NOMO-1 treated with dmso at 0.1 percent for 144 hours (cell line): ENCODE data around the gene NINJ2.
"Not testable (repeated sequence)": the region's sequence is repeated elsewhere in the genome, so short reads cannot be mapped to it uniquely, and the experiment has no call there.

Experiments
- DNase-seq: peaks from one replicate; lab custom pipeline; 2025; ENCODE audit not compliant: unreplicated experiment; lab: John Stamatoyannopoulos, UW

NINJ2 gene

GRCh38 chr12:588024-588322, 75.3 kb downstream of the NINJ2 start:
- DNase-seq, result no peak

GRCh38 chr12:587132-588023, 75.9 kb downstream of the NINJ2 start:
- no peak for DNase-seq

GRCh38 chr12:586318-587071, 76.8 kb downstream of the NINJ2 start:
- no peak for DNase-seq

- DNase-seq, result no peak
Measured at GRCh38 chr12:585062-586061, 77.9 kb downstream of the NINJ2 start.

- no peak for DNase-seq
Measured at GRCh38 chr12:583251-583869, 79.9 kb downstream of the NINJ2 start.

GRCh38 chr12:581746-582145, 81.5 kb downstream of the NINJ2 start:
- no peak for DNase-seq

GRCh38 chr12:581321-581720, 81.9 kb downstream of the NINJ2 start:
- DNase-seq, result no peak

GRCh38 chr12:580813-581212, 82.4 kb downstream of the NINJ2 start:
- no peak for DNase-seq

GRCh38 chr12:579420-580110, 83.7 kb downstream of the NINJ2 start:
- no peak for DNase-seq

- no peak for DNase-seq
Measured at GRCh38 chr12:578748-579419, 84.4 kb downstream of the NINJ2 start.

- DNase-seq, result not testable (repeated sequence)
Measured at GRCh38 chr12:577994-578747, 85.1 kb downstream of the NINJ2 start.

- no peak for DNase-seq
Measured at GRCh38 chr12:576615-577110, 86.6 kb downstream of the NINJ2 start.

GRCh38 chr12:575948-576614, 87.2 kb downstream of the NINJ2 start:
- peak; percentile 92 for DNase-seq

GRCh38 chr12:575129-575502, 88.1 kb downstream of the NINJ2 start:
- no peak for DNase-seq

- DNase-seq, result no peak
Measured at GRCh38 chr12:574475-575128, 88.6 kb downstream of the NINJ2 start.

- no peak for DNase-seq
Measured at GRCh38 chr12:573232-573631, 90.0 kb downstream of the NINJ2 start.

GRCh38 chr12:572532-572899, 90.7 kb downstream of the NINJ2 start:
- no peak for DNase-seq
